GM12873 (cell line): Measurements from ENCODE around the gene GAL3ST2.

Experiments used
- CTCF ChIP-seq: IDR thresholded peaks from 2 replicates; pipeline ENCODE4 v1.5.1; 2012; ENCODE audit warnings: low read depth, mild to moderate bottlenecking, moderate library complexity, low read length, control low read depth; ENCODE audit not compliant: insufficient read depth; ENCODE audit errors: missing control alignments

GAL3ST2 gene

GRCh38 chr2:241795021-241795999 is 18.7 kb downstream of the GAL3ST2 start:
- no peak for TF ChIP-seq CTCF

GRCh38 chr2:241796209-241796608 is 19.6 kb downstream of the GAL3ST2 start:
- TF ChIP-seq CTCF, result no peak

GRCh38 chr2:241796610-241797138 is 20.1 kb downstream of the GAL3ST2 start:
- no peak for TF ChIP-seq CTCF

- no peak for TF ChIP-seq CTCF
These were observed 20.9 kb downstream of the GAL3ST2 start for GRCh38 chr2:241797441-241798080.

GRCh38 chr2:241798081-241798630 is 21.5 kb downstream of the GAL3ST2 start:
- TF ChIP-seq CTCF, result no peak

GRCh38 chr2:241798631-241799521 is 22.3 kb downstream of the GAL3ST2 start:
- no peak for TF ChIP-seq CTCF
